DMS 273 (cell line): ENCODE results near the gene CCDC9B.

Source experiments
- DNase-seq: peaks from one replicate; lab custom pipeline; 2025; ENCODE audit not compliant: unreplicated experiment; lab: John Stamatoyannopoulos, UW

CCDC9B gene

DNA sequence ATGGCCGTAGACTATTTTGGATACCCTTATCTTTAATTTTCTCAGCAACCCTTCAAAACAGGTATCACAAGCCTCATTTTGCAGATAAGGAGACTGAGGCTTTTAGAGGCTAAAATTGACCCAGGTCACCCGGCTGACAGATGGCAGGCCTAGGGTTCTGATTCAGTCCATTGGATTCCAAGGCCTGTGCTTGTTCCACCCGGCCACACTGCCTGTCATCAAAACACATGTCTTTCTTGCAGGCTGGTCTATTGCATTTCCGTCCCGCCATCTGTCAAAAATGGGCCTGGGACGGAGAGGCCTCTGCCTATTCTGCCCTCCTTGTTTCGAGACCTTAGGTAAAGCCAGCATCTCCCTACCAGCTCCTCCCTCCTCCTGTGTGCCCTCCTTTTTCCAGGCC is 9.1 kb downstream of the CCDC9B start:
- DNase-seq, result peak; percentile 37

DNA sequence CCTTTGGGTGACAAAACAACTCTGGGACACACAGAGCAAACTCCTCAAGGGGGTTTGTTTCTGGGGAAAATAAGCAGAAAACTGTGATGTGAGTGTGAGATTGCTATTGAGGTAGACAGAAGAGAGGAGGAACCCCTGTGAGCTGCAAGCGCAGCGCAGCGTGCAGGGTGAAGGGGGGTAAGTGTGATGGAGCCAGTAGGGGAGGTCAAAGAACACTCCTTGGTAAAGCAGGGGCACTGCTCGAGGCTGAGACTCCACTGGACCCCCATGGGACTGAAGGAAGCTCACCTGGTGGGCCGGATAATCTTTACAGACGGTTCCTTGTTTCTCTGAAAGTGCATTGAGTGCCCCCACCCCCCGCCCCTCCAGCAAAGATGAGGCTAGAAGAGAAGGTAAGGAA is 9.7 kb downstream of the CCDC9B start:
- no peak for DNase-seq

DNA sequence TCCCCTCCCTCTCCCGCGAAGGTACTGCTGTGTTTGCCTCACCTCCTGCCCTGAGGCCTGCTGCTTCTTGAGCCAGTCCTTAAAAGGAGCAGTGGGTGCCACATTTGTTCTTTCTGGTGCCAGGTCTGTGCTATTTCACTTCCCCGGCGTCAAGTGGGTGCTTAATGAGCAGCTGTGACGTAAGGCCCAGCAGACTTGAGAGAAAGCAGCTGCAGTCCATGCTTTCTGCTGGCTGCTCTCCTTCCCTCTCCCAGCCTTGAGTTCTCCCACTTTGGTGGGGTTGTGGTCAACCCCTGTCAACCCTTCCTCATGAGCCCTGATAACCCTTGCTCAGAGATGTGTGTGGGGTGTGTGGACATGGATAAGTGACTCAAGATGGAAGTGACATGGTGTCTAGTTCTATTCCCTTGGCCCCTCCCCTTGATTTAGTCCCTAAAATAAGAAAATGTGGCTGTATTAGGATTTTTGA is 10.3 kb downstream of the CCDC9B start:
- DNase-seq, result no peak

DNA sequence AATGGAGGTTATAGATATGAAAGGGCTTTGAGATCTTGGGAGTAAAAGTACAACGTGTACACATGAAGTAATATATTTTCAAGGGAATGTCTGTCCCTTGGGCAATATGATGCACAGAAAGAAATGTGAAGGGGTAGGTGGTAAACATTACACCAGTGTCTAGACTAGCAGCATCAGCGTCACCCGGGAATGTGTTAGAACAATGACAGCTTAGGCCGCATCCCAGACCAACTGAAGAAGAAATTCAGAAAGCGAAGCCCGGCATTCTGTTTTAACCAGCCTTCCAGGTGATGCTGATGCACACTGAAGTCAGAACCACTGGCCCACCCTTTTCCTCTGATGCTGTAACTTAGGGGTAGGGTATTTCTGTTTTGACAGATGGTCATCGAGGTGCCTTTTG is 10.9 kb downstream of the CCDC9B start:
- DNase-seq, result no peak

DNA sequence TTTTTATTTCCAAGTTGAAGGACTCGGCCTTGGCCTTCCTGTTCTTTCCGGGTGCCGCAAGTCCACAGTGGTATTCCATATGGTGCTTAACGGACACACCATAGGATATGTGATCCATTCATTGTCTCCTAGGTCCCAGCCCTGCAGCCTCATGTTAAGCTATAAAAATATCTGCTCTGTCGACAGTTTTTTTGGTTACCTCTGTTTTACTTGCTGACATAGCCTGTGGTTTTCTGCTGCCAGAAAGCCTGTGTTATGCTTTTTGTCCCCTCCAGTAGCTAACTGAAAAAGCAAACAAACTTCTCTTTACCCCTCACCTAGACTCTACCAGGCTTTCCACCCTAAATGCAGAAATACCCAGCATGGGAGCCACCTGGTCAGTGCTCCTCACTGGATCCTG is 12.0 kb downstream of the CCDC9B start:
- no peak for DNase-seq

DNA sequence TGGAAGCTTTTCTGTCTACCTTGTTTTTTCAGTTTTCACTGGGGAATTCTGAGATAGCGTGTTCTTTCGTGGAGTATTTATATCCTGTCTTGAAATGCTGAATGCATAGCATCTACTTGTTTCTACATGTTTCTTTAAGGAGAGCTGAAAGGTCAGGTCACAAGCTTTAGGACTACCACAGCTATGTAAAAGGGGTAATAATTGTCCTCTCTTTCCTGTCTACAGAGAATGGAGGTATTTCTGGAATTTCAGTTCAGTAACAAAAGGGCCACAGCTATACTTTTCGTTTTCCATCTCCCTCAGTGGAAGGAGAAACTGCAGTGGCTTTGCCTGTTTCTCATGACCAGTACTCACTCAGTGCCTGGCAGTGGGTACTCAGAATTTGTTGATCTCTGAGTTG is 12.6 kb downstream of the CCDC9B start:
- DNase-seq, result no peak

DNA sequence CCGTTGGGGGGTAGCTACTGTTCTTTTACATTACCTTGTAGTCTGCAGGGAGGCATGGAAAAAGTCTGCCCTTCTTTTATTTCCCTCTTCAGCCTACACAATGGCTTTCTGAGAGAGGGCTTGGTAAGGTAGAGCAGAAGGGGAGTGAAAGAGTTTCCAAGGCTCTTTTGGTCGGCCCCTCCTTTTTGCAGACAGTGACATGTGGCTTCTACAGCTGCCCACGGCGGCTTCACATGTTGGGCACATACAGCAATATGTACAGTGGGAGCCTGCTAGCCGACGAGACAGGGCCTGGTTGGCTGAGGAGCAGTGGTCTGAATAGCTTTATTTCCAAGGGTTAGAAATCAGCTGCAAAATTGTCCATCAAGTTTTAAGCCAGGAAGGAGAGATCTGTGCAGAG is 13.3 kb downstream of the CCDC9B start:
- peak; percentile 53 for DNase-seq

DNA sequence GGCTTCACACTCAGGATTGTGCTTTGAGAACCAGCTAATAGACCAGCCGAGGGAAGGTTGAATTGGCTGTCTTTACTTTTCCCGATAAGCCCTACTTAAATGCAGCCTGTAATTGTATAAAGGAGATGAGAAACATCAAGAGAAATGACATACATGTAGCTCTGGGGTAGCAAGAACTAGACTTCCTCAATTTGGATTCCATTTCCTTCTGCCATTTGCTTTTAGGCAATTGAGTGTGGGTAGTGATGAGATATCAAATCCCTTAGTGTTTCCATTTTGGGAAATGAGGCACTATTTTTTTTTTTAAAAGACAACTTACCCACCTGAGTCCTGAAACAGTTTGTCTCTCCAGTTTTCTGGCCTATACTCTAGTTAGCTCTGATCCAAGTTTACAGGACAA is 15.0 kb downstream of the CCDC9B start:
- DNase-seq, result no peak

DNA sequence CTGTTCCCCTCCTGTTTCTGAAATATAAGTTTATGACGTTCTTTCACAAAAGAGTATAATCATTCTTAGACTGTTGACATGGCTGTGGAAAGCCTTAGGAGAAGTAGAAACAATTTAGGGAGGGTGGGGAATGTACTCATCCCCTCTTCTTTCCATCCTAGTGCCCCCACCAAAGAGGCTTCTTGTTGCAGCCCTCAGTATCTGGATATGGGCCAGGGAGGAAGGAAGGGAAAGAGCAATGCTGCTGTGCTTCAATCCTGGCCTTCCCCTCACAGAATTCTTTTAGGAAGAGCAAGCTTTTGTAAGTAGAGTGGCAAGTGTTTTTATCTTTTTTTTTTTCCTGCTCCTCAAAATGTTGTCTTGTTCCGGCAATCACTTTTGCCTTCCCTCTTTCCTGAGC is 15.6 kb downstream of the CCDC9B start:
- DNase-seq, result no peak

DNA sequence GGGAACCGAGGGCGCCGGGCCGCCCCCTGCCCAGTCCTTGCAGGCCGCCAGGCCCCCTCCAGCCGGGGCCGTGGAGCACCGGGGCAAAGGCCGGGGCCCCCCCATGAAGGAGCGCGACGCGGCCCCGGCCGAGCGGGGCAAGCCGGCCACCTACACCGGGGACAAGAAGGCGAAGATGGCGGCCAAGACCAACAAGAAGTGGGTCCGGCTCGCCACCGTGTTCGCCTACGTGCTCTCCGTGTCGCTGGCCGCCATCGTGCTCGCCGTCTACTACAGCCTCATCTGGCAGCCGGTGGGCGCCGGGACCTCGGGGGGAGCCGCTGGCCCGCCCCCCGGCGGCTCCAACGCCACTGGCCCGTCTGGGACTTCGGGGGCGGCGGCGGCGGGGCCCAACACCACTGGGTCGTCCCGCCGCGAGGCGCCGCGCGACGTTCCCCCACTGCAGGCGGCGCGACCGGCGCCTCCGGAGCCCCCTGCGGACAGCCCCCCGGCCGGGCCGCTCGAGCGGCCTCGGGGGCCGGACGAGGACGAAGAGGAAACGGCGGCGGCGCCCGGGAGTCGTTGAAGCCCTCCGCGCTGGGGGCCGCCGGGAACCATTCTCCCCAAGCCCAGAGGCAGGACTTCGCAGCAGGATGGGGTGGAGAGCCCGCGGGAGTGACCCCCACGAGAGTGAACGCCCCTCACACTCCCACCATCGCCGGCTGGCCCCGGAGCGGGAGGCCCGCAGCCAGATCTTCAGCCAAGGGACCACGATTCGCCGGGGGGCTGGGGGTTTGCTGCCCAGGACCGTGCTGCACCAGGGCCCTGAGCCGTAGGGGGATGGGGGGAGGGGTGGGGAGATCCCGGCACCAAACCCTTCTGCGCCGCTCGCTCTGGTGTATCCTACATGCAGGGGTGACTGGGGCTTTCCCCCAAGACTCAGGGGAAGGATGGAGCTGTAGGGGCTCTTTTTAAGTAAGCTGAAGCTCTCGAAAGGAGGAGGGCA is 16.5 kb downstream of the CCDC9B start:
- peak; percentile 43 for DNase-seq

DNA sequence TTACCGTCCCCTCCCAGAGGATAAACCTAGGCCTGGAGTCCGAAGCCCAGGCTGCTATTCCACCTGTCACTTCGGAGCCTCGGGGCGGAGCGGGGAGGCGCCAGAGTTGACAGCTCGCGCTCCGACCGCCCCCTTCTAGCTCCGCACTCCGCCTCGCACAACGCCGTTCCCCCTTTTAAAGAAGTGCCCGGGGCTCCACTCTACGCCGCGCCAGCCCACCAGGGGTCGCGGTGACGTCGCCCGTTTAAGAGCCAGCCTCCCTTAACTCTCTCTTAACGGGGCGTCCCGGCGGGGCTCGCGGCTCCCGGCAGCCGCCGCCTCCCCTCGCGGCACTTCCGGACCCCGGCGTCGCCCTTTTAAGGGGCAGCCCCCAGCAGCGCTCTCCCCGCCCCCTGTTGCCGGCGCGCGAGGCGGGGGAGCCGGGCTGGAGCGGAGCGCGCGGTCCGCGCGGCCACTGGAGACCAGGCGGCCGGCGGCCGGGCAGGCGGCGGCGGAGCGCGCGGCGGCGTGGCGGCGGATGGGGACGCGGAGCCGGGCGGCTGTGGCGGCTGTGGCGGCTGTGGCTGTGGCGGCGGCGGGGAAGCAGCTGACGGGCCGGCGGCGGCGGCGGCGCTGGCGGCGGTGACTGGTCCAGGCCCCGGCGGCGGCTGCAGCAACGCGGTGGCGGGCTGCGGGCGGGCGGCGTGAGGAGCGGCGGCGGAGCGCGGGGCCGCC is 17.3 kb downstream of the CCDC9B start, which contains the start of gene INAFM2:
INAFM2 (plus strand) TSS at position 454 of the 714 bp plus-strand sequence. CDS start 364 bp downstream, outside the sequence.
- DNase-seq, result peak; percentile 96

DNA sequence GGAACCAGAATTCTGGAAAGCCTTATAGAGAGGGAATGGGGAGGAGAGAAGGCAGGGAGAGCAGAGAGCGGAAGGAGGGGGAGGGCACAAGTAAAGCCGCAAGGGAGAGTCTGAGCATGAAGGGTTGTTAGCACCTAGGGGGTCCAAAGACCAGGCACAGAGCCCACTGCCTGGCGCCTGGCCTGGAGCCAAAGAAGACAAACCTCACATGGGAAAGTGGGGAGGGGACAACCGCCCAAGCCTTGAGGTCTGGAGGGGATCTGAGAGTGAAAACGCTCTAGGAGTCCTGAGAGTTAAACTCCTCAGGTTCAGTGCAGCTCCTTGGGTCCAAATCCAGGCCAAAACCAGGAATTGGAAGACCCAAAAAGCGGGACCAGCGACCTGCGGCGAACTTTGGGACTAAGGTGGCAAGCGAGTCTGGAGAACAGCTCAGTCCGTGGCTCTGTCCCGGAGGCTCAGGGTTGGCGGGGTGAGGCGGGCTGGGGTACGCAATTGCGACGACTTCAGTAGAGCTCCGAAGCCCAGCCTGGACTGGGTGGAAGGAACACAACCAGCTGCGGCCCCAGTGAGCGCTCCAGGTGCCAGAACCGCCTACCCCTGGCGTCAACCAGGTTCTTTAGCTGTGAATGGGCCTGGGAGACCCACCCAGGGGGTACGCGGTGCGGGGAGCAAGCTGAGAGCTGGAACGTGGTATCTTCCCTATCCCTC is 18.1 kb downstream of the CCDC9B start:
- DNase-seq, result peak; percentile 44

DNA sequence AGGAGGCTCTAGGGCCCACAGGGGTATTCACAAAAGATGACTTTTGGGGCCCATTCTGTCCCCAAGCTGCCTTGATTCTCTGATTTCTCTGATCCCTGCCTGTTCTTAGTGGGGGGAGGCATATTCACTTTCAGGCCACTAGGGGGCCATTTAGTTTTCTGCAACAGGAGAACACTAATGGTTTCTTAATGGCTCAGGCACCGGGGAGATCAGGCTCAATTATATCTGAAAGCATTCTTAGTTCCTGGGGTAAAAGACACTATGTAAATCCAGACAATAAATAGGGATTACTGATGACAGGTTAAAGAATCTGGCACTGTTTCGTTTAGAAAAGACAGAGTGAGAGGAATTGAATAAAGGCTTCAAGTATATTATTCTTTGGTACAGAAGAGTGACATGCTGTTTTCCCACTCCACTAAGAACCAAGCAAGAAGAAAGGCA is 19.8 kb downstream of the CCDC9B start:
- DNase-seq, result peak; percentile 76

DNA sequence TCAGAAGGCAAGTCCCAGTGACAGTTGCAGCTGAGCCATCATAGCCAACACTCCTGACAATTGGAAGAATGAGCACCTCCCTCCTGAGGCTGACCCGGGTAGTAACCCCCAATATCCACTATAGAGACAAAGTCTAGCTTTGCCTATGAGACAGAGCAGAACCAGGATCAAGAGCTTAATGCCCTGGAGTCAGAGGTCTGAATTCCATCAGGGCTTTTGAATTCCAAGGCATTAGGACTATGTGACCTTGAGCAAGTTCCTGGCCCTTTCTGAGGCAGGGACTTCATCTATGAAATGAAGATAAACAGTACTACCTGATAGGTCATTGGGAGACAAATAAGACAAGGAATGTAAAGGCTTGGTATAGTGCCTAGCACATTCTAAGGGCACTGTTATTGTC is 20.3 kb downstream of the CCDC9B start:
- no peak for DNase-seq

DNA sequence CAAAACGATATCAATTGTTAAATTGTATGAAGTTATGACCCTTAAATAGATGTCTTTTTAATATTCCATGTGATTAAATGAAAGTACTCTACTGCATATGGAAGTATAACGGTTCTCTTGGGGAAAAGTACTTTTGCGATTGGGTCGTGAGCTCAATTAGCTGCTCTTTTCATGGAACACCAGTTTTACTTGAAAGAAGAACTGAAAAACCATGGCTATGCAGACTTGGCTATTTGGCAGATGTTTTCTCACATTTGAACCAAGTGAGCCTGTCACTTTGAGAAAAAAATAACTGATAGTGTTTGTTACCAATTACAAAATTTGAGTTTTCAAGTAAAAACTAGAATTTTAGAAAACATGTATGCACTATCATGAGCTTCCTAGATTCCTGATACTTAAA is 23.2 kb downstream of the CCDC9B start:
- no peak for DNase-seq

DNA sequence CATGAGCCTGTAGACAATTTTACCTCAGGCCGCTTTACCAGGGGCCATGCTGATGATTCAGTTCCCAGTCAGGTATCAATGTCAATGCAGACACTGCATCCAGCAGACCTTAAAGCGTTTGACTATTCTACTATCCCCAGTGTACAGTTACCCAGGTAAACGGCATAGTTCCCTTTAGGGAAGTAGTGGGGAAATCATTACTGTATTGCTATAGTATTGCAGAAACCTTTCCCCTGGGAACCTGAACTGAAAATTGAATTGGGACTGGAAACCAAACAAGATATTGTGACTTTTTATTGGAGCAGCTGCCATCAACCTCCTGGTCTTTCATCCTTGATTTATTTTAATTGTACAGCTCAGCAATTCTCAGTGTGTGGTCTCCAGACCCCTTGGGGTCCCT is 23.8 kb downstream of the CCDC9B start:
- DNase-seq, result no peak

DNA sequence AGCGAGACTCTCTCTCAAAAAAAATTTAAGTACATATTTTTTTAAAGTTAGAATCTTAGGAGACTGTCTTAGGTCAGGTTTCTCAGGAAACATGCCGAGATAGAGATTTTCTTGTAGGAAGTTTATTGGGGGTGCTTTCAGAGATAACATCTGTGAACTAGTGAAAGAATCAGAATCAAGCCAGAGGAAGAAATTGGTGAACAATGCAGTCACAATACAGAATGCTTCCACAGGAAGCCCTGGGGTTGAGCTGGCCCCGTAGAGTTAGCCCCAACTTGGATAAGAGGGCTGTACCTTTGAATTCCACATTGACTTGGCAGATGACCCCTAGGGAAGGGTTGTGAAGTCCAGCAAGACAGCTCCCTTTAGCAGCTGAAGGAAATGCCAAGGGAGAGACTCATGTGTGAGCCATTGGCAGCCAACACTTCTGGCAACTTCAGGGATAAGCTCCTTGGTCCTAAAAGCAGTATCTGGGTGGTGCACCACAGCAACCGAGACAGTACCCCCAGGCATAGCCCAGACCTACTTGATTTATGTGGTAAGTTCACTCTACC is 25.9 kb downstream of the CCDC9B start:
- DNase-seq, result no peak

DNA sequence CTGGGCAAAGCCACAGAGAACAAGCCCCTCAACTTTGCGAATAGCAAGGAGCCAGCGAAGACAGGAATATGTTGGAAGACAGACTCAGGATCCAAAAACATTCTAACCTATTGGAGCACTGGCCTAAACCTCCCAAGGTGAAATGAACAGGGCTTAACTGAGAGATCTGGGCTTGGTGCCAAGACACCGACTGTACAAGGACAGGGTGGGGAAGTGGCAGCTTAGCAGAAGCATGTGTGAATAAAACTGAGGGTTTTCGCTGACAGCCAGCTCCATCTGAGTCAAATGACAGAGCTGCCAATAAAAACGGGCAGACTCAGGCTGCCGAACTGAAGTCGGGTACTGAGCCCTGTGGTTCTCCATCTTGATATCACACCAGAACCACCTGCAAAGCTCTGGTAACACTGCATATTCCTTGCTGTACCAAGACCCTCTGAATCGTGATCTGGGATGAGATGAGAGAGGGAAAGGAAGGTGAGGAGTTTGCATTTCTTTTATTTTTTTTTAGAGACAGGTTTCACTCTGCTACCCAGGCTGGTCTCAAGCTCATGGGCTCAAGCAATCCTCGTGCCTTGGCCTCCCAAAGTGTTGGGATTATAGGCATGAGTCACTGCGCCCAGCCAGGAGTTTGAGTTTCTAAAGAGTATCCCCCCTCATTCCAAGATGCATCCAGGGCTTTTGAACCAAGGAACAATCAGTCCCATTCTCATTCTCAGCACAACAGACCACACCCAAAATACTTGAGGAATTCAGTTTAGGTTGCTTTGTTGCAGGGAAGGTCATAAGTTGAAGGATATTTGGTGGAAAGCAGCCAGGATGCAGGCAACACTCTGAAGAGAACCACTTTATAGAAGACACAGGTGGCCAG is 27.0 kb downstream of the CCDC9B start:
- DNase-seq, result peak; percentile 77

DNA sequence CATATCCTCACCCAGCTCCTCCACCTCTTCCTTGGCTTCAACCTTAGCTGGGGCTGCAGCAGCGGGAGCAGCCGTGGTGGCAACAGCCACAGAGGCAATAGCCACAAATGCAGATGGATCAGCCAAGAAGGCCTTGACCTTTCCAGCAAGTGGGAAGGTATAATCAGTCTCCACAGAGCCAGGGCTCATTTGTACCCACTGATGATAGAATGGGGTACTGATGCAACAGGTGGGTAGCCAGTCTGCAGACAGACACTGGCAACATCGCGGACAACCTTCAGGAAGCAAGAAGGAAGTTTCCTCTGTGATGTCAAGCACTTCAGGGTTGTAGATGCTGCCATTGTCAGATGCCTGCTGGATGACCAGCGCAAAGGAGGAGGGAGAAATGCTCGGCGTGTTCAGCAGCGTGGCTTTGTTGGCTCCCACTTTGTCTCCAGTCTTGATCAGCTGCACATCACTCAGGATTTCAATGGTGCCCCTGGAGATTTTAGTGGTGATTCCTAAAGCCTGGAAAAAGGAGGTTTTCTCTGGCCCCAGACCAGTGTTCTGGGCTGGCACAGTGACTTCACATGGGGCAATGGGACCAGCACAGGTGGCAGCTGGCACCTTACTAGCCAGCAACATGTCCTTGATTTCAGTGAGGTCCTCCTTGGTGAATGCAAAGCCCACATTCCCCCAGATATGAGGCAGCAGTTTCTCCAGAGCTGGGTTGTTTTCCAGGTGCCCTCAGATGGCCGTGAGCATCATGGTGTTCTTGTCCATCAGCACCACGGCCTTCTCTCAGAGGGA is 28.2 kb downstream of the CCDC9B start:
- no peak for DNase-seq
